ENCODE measurements around the gene PAX1.

The PAX1 gene

GRCh38 chr20:21702553-21703470, 2.7 kb upstream of the PAX1 start:
- peak; percentile 86 for DNase-seq

- DNase-seq = no peak
Measured at GRCh38 chr20:21703717-21704407, 1.6 kb upstream of the PAX1 start.

- DNase-seq = no peak
Measured at GRCh38 chr20:21704408-21705385, 767 bp upstream of the PAX1 start.

- no peak for DNase-seq
Measured at GRCh38 chr20:21706261-21707195, 1.1 kb downstream of the PAX1 start.

- DNase-seq = no peak
Measured at GRCh38 chr20:21707267-21707666, 1.8 kb downstream of the PAX1 start.

DNA sequence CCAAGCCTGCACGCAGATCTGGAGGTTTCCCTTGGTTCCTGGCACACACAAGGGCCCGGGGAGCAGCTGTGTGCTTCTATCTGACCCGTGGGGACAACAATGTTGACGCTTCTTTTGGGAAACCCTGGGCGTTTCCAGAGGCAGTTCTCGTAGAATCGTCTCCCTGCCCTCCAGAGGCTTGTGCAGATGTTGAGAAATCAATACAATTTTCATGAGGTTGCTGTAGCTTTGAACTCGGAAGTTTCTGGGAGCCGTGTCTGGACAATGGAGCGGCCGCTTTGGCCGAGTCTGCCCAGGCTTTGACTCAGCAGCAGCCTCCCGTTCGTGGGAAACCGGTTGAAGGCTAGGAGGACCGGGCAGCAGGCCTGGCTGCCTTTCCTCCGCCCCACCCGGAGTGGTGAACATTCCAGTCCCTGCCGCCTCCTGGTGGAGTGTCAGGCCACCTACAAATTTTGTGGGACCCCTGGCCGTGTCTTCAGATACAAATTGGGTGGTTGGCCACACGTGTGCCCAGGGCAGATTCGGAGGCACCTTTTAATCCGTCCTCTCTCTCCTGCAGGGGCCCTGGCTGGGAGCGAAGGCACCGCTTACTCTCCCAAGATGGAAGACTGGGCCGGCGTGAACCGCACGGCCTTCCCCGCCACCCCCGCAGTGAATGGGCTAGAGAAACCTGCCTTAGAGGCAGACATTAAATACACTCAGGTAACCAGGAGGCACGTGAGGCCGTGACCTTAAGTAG, 2.7 kb downstream of the PAX1 start:
- DNase-seq = no peak

- no peak for DNase-seq
Measured at GRCh38 chr20:21708738-21709534, 3.5 kb downstream of the PAX1 start.

GRCh38 chr20:21709535-21709904, 4.1 kb downstream of the PAX1 start:
- no peak for DNase-seq

- no peak for DNase-seq
Measured at GRCh38 chr20:21710341-21710740, 4.9 kb downstream of the PAX1 start.

GRCh38 chr20:21710863-21711431, 5.5 kb downstream of the PAX1 start:
- no peak for DNase-seq

GRCh38 chr20:21712443-21713059, 7.1 kb downstream of the PAX1 start:
- no peak for DNase-seq

DNA sequence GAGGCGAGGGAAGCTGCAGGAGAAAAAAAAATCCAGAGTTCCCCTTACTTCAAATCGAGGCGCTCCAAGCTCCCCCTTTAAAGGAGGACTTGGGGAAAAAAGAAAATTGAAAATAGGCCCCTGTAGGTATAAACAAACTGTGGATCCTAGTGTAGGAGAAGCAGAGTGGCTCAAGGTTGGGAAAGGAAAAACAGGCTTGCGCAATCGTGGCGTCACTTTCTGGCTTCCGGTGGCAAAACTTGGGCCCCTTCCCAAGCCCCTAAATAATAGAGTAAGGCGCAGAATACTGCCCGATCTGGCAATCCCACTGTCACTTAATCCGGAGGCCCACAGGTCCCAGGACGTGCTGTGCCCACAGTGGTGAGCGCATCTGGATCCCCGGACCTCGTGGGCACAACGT, 8.0 kb downstream of the PAX1 start:
- no peak for DNase-seq

- DNase-seq = no peak
Measured at GRCh38 chr20:21713901-21714296, 8.4 kb downstream of the PAX1 start.

DNA sequence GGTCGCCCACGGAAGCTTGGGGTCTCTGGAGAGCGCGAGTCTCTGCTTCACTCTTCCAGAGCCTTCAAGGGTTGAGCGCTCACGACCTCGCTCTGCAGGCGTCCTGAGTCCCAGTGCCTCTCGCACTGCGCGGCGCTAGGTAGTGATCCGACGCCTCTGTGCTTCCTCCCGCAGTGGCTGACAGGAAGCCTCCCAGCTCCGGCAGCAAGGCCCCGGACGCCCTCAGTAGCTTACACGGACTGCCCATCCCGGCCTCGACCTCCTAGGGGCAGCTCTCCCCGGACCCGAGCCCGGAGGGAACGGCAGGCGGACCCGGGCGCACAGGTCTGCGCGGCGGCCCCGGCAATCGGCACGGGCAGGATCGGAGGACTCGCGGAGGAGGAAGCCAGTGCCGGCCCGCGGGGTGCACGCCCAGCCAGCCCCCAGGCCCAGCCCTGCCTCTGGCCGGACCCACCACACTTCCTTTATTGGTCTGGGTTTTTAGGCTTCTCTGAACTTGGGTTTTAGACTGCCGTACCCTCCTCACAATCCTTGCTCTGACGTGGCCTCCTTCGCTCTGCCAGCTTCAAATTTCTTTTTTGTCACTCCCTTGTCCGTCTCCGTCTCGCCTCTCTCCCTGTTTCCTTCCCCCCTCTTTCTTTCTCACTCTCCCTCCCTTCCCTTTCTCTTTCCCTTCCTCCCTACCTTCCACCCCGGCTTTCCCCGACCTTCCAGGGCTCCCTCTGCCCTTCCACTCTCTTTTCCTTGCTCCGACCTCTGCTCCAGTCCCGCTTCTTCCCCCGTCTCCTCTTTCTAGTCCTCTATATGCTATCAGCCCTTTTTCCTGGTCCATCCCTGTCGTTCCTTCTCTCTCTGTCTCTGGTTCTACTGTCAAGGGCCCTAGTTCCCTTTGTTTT, 9.1 kb downstream of the PAX1 start:
- DNase-seq = no peak

GRCh38 chr20:21715193-21715881, 9.9 kb downstream of the PAX1 start:
- DNase-seq = no peak

DNA sequence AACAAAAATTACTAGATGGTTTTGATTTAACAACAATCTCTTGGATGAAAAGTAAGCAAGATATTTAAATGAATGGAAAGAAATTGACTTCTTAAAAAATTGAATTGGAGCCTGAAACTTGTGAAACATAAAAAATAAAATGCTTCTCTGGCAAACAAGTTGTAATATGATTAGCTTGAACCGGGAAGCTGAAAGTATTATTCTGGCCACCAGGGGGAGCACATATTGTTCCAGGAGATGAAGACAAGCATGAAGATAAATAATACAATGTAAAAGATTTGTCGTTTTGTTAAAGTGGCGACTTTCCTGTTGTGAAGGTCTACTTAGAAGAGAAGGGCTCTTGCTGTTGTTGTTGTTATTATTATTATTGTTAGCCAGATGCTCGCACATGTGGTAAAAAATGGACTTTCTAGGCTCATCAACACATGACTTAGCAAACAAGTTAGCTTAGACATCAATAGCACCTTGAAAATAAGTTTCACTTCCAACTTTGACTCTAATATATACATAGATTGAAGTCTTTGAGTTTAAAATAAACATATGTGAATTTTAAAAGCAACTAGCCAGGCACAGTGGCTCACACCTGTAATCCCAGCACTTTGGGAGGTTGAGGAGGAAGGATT, 14.2 kb downstream of the PAX1 start:
- DNase-seq = no peak

GRCh38 chr20:21725892-21726291, 20.4 kb downstream of the PAX1 start:
- DNase-seq = no peak
